Natural killer cell (primary cell): ENCODE data around the gene TREM1. TPM values are rescaled to one million over a fixed set of nuclear protein-coding genes. Genes with fewer than 3 reads are reported as not detected.
"Not testable (repeated sequence)": the region's sequence is repeated elsewhere in the genome, so short reads cannot be mapped to it uniquely, and the experiment has no call there.

ENCODE experiments used
- ATAC-seq, 3 donors: fragments of 150-1000 bp in 2 of 3; fragments of 200-7000 bp in 1 of 3; cut with Tn5 transposase; 1 replicate in 1 of 3; 2 replicates in 2 of 3; pipeline ENCODE4 v1.10.0; 2021; ENCODE audit warnings: mild to moderate bottlenecking in 2 of 3, moderate library complexity in 2 of 3
- DNase-seq, 2 donors: peaks; one replicate each; pipeline versions ENCODE4 v3.0.0 to v3.0.0-alpha.2; 2013 to 2021; ENCODE audit warnings: mixed read lengths in 1 of 2
- H3K27ac ChIP-seq: one replicate; pipeline ENCODE4 v1.5.1; 2013; ENCODE audit warnings: mild to moderate bottlenecking, low read length
- H3K27me3 ChIP-seq: one replicate; pipeline ENCODE4 v1.6.1; 2013; ENCODE audit warnings: low read length; ENCODE audit not compliant: control insufficient read depth, insufficient read depth
- H3K36me3 ChIP-seq: one replicate; pipeline ENCODE4 v1.6.1; 2013; ENCODE audit warnings: low read length; ENCODE audit not compliant: control insufficient read depth, insufficient read depth
- H3K4me1 ChIP-seq: one replicate; pipeline ENCODE4 v1.6.1; 2013; ENCODE audit warnings: low read length; ENCODE audit not compliant: control insufficient read depth, insufficient read depth
- H3K4me3 ChIP-seq: one replicate; pipeline ENCODE4 v1.5.1; 2013; ENCODE audit warnings: low read length
- H3K9me3 ChIP-seq: one replicate; pipeline ENCODE4 v1.6.1; 2013; ENCODE audit warnings: low read length; ENCODE audit not compliant: control insufficient read depth, insufficient read depth
- H3K27ac Mint-ChIP-seq, 2 donors: one replicate each; pipeline ENCODE4 v1.8.0; 2022; ENCODE audit warnings: mild to moderate bottlenecking in 2 of 2, mixed read lengths in 2 of 2, moderate library complexity in 1 of 2
- H3K27me3 Mint-ChIP-seq, 2 donors: one replicate each; pipeline ENCODE4 v1.8.0; 2022; ENCODE audit warnings: low read depth in 2 of 2, mixed read lengths in 2 of 2
- H3K36me3 Mint-ChIP-seq: one replicate; pipeline ENCODE4 v1.8.0; 2022; ENCODE audit warnings: mixed read lengths
- H3K4me1 Mint-ChIP-seq, 2 donors: one replicate each; pipeline ENCODE4 v1.8.0; 2022; ENCODE audit warnings: mixed read lengths in 2 of 2
- H3K4me3 Mint-ChIP-seq: one replicate; pipeline ENCODE4 v1.8.0; 2022; ENCODE audit warnings: mild to moderate bottlenecking, moderate library complexity, mixed read lengths
- H3K9me3 Mint-ChIP-seq, 2 donors: one replicate each; pipeline ENCODE4 v1.8.0; 2022; ENCODE audit warnings: mixed read lengths in 2 of 2
- CTCF ChIP-seq: fragments of 200-600 bp; IDR thresholded peaks from one replicate; pipeline ENCODE4 v1.8.0; 2022; ENCODE audit warnings: antibody characterized with exemption
- WGBS: methylation state at CpG from one replicate; pipeline ENCODE4 v1.1.7; 2013; ENCODE audit warnings: missing lambda C conversion rate; ENCODE audit not compliant: insufficient coverage; 5-methylcytosine and 5-hydroxymethylcytosine counted together
- intact Hi-C: fragments of 100-400 bp; cut with micrococcal nuclease; formaldehyde crosslinking; loops from one replicate; pipeline ENCODE4 v1.14.2; 2022
- total RNA-seq, 4 donors: library from RNA; stranded (reverse); fragments of 120-200 nt in 1 of 4; gene quantifications; one replicate each; pipeline versions ENCODE4 v1.2.3 to v1.2.4, GENCODE V29; 2013 to 2022

TREM1 gene
- total RNA-seq, 3 donors from 2014 or later (not counting 1 experiment from before 2014, with no cell fraction given), result 9.5 to 44.2 (median 9.8) TPM

- Histone ChIP-seq H3K27me3 (no peaks in the 10 kb centered on the region), H3K4me1 (peaks cover 12% of the 10 kb centered on the region), H3K4me3 (no peak overlapping the region), H3K36me3 (no peaks in the 10 kb centered on the region), H3K27ac (no peak overlapping the region), H3K9me3 (no peaks in the 10 kb centered on the region)
- DNase-seq, result no peak
- peak overlapping the region in 1 of 2 donors; percentile 69 for H3K27ac Mint-ChIP-seq
- TF ChIP-seq CTCF, result no peak
- peak in 1 of 3 donors; percentile 35 for ATAC-seq
- no peaks in the 10 kb centered on the region for H3K36me3 Mint-ChIP-seq
- peaks cover 20 to 32% of the 10 kb centered on the region in 2 donors for H3K4me1 Mint-ChIP-seq
- H3K27me3 Mint-ChIP-seq, result peaks cover 0 to 5% of the 10 kb centered on the region in 2 donors
- intact Hi-C loops, result no loop called here
- H3K4me3 Mint-ChIP-seq, result no peak overlapping the region
- H3K9me3 Mint-ChIP-seq, result no peaks in the 10 kb centered on the region
- 56% methylated on average over 8 of the region's 9 CpGs for WGBS
Measured at GRCh38 chr6:41247288-41247865, 39.1 kb downstream of the TREM1 start.

GRCh38 chr6:41246529-41246928, 40.0 kb downstream of the TREM1 start:
- H3K27ac Mint-ChIP-seq, H3K27me3 ChIP-seq, H3K36me3 ChIP-seq, H3K27ac ChIP-seq, H3K4me3 Mint-ChIP-seq, H3K4me3 ChIP-seq, H3K9me3 ChIP-seq, ATAC-seq, H3K36me3 Mint-ChIP-seq, DNase-seq, H3K9me3 Mint-ChIP-seq, H3K27me3 Mint-ChIP-seq, intact Hi-C loops: not testable (repeated sequence)
- H3K4me1 Mint-ChIP-seq, result peaks cover 20 to 32% of the 10 kb centered on the region in 2 donors
- H3K4me1 ChIP-seq, result peaks cover 12% of the 10 kb centered on the region
- WGBS, result no CpG with 5 or more reads among the region's 4 CpGs

GRCh38 chr6:41239467-41240159, 46.9 kb downstream of the TREM1 start:
- H3K9me3 ChIP-seq, result no peaks in the 10 kb centered on the region
- DNase-seq (no peak), ATAC-seq (no peak)
- Mint-ChIP-seq H3K4me1 (peaks cover 0 to 11% of the 10 kb centered on the region in 2 donors), H3K27ac (no peak overlapping the region), H3K36me3 (no peaks in the 10 kb centered on the region), H3K4me3 (no peak overlapping the region), H3K27me3 (peaks cover 15% of the 10 kb centered on the region in 2 donors), H3K9me3 (no peaks in the 10 kb centered on the region)
- 65% methylated on average over 18 of the region's 22 CpGs for WGBS
- H3K36me3 ChIP-seq, result no peaks in the 10 kb centered on the region
- H3K27ac ChIP-seq, result no peak overlapping the region
- peaks cover 8% of the 10 kb centered on the region for H3K27me3 ChIP-seq
- no peak overlapping the region for H3K4me3 ChIP-seq
- H3K4me1 ChIP-seq, result no peaks in the 10 kb centered on the region
- no peak for TF ChIP-seq CTCF
- intact Hi-C loops, result no loop called here

GRCh38 chr6:41237128-41237527, 49.4 kb downstream of the TREM1 start:
- H3K36me3 Mint-ChIP-seq, result no peaks in the 10 kb centered on the region
- H3K9me3 Mint-ChIP-seq, result no peaks in the 10 kb centered on the region
- no peaks in the 10 kb centered on the region for H3K4me1 ChIP-seq
- H3K27ac ChIP-seq, result no peak overlapping the region
- H3K4me3 Mint-ChIP-seq, result no peak overlapping the region
- no peaks in the 10 kb centered on the region for H3K9me3 ChIP-seq
- DNase-seq (no peak), ATAC-seq (no peak)
- H3K4me3 ChIP-seq, result no peak overlapping the region
- H3K36me3 ChIP-seq, result no peaks in the 10 kb centered on the region
- peaks cover 15% of the 10 kb centered on the region in 2 donors for H3K27me3 Mint-ChIP-seq
- H3K27me3 ChIP-seq, result peaks cover 8% of the 10 kb centered on the region
- 88% methylated on average over 5 of the region's 5 CpGs for WGBS
- H3K4me1 Mint-ChIP-seq, result peaks cover 10 to 15% of the 10 kb centered on the region in 2 donors
- H3K27ac Mint-ChIP-seq, result no peak overlapping the region
- intact Hi-C loops, result no loop called here
- TF ChIP-seq CTCF, result no peak
